ENCODE results near the gene RYR2. TPM values are rescaled to one million over a fixed set of nuclear protein-coding genes. Genes with fewer than 3 reads are reported as not detected.
A peak's percentile ranks its signal among the peaks of the same experiment; 100 is the strongest.

The RYR2 gene
- total and polyA plus RNA-seq, 2 donors = 0.21 to 0.38 TPM

DNA sequence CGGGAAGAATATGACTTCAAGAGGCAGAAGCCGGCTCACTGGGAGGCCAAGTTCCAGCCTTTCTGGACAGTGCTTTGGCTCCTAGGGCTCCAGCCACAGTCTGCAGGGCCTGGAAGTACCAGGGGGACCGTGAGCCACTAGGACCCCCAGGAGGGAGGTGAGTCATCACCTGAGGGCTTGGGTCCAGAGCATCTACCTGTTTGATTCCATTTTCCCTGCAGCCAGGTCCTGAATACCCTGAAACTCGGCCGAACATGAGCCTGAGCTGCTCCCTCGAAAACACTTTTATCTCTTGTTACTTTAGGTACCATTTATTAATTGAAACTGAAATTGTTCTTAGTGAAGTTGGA is 164.1 kb downstream of the RYR2 start:
- Histone ChIP-seq H3K4me1 (ENCODE audit: control insufficient read depth in 2 of 2, insufficient read depth in 2 of 2, low read length in 2 of 2) (no peaks in the 10 kb centered on the region), H3K4me3 (ENCODE audit: low read length in 2 of 2) (no peak overlapping the region), H3K36me3 (ENCODE audit: control insufficient read depth in 2 of 2, insufficient read depth in 2 of 2, low read length in 1 of 2) (no peaks in the 10 kb centered on the region), H3K27me3 (ENCODE audit: control insufficient read depth in 2 of 2, insufficient read depth in 1 of 2, low read length in 1 of 2) (no peaks in the 10 kb centered on the region), H3K9me3 (ENCODE audit: control insufficient read depth in 2 of 2, insufficient read depth in 1 of 2, low read length in 1 of 2) (no peaks in the 10 kb centered on the region), H3K27ac (ENCODE audit: low read depth in 1 of 2, low read length in 1 of 2) (no peak overlapping the region)
- WGBS = 80% methylated on average over 6 of the region's 6 CpGs
- DNase-seq (ENCODE audit: low read depth in 6 of 9, low spot score in 9 of 9) = no peak

DNA sequence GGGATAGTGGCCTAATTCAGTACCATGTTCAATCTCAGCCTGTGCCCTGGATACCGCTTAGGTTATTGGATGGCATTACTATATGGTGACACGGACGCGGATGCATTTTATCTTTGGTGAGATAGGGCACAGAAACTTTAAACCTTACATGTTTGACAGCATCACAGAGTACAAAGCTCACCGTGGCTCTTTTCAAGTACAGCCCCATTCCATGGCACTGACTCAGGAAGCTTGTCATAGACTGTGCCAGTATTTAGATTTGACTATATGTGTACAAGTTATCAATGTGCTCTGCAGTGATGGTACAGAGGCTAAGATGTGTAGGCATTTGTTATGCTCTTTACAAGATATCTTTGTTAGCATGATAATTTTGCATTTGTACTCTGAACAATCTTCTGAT is 169.0 kb downstream of the RYR2 start:
- DNase-seq (ENCODE audit: low read depth in 6 of 9, low spot score in 9 of 9) = no peak
- no peaks in the 10 kb centered on the region for H3K4me1 ChIP-seq (ENCODE audit: control insufficient read depth in 2 of 2, insufficient read depth in 2 of 2, low read length in 2 of 2)
- H3K9me3 ChIP-seq (ENCODE audit: control insufficient read depth in 2 of 2, insufficient read depth in 1 of 2, low read length in 1 of 2) = no peaks in the 10 kb centered on the region
- WGBS = 94% methylated on average over 5 of the region's 5 CpGs
- H3K4me3 ChIP-seq (ENCODE audit: low read length in 2 of 2) = no peak overlapping the region
- no peaks in the 10 kb centered on the region for H3K36me3 ChIP-seq (ENCODE audit: control insufficient read depth in 2 of 2, insufficient read depth in 2 of 2, low read length in 1 of 2)
- no peaks in the 10 kb centered on the region for H3K27me3 ChIP-seq (ENCODE audit: control insufficient read depth in 2 of 2, insufficient read depth in 1 of 2, low read length in 1 of 2)
- H3K27ac ChIP-seq (ENCODE audit: low read depth in 1 of 2, low read length in 1 of 2) = no peak overlapping the region

DNA sequence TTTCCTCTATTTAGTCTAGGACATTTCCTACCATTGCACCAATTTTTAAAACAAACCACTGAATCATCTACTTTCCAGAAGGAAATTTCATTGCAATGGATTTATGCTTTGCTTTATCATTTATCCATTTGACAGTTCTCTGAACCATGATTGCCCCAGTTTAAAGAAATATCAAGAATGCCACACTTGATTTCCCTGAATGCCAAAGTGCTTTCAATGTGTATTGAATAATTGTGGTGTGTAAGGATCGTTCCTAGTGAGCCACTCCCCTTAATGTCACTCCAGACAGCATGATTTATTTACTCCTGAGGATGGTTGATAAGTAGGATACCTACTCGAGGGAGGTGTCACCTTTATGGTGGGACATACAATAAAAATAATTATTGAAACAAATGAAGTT is 169.6 kb downstream of the RYR2 start:
- no peaks in the 10 kb centered on the region for H3K9me3 ChIP-seq (ENCODE audit: control insufficient read depth in 2 of 2, insufficient read depth in 1 of 2, low read length in 1 of 2)
- H3K4me1 ChIP-seq (ENCODE audit: control insufficient read depth in 2 of 2, insufficient read depth in 2 of 2, low read length in 2 of 2) = no peaks in the 10 kb centered on the region
- WGBS = 40% methylated on average over 2 of the region's 2 CpGs
- no peaks in the 10 kb centered on the region for H3K27me3 ChIP-seq (ENCODE audit: control insufficient read depth in 2 of 2, insufficient read depth in 1 of 2, low read length in 1 of 2)
- H3K36me3 ChIP-seq (ENCODE audit: control insufficient read depth in 2 of 2, insufficient read depth in 2 of 2, low read length in 1 of 2) = no peaks in the 10 kb centered on the region
- no peak overlapping the region for H3K27ac ChIP-seq (ENCODE audit: low read depth in 1 of 2, low read length in 1 of 2)
- no peak overlapping the region for H3K4me3 ChIP-seq (ENCODE audit: low read length in 2 of 2)
- DNase-seq (ENCODE audit: low read depth in 6 of 9, low spot score in 9 of 9) = no peak

DNA sequence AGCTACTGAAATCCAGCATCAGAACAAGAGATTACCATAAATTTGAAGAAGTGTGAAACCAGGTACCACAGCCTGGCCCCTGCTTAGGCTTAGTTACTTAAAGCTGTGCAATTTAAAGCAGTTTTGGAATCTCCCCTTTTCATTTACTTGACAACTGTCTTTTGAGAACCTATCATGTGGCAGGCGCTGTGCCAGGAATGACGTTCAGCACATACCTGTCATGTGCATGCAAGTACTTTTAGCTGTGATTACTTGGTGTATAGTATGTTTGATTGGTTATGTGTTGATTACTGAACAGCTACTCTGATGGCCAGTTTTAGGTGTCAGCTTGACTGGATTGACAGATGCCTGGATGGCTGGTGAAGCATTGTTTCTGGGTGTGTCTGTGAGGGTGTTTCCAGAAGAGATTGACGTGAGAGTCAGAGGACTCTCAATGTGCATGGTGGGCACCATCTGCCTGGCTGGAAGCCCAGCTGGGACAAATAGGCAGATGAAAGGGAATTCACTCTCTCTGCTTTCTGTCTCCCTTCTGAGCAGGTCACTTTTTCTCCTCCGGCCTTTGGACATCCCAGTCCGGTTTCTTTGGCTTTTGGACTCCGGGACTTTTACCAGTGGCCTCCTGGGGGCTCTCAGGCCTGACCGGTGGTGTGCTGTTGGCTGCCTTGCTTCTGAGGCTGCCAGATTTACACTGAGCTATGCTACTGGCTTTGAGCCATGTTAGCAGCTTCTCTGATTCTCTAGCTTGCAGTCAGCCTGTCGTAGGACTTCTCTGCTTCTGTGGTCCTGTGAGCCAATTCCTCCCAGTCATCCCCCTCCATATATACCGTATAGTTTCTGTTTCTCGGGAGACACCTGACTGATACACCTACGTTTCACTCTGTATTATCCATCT is 178.0 kb downstream of the RYR2 start:
- Histone ChIP-seq H3K27me3 (ENCODE audit: control insufficient read depth in 2 of 2, insufficient read depth in 1 of 2, low read length in 1 of 2) (no peaks in the 10 kb centered on the region), H3K4me3 (ENCODE audit: low read length in 2 of 2) (no peak overlapping the region), H3K27ac (ENCODE audit: low read depth in 1 of 2, low read length in 1 of 2) (peak overlapping the region in 1 of 2 donors; percentile 72), H3K36me3 (ENCODE audit: control insufficient read depth in 2 of 2, insufficient read depth in 2 of 2, low read length in 1 of 2) (no peaks in the 10 kb centered on the region), H3K9me3 (ENCODE audit: control insufficient read depth in 2 of 2, insufficient read depth in 1 of 2, low read length in 1 of 2) (no peaks in the 10 kb centered on the region), H3K4me1 (ENCODE audit: control insufficient read depth in 2 of 2, insufficient read depth in 2 of 2, low read length in 2 of 2) (no peaks in the 10 kb centered on the region)
- 79% methylated on average over 11 of the region's 11 CpGs for WGBS
- peak in 2 of 9 donors; percentile 8 to 27 for DNase-seq (ENCODE audit: low read depth in 6 of 9, low spot score in 9 of 9)

DNA sequence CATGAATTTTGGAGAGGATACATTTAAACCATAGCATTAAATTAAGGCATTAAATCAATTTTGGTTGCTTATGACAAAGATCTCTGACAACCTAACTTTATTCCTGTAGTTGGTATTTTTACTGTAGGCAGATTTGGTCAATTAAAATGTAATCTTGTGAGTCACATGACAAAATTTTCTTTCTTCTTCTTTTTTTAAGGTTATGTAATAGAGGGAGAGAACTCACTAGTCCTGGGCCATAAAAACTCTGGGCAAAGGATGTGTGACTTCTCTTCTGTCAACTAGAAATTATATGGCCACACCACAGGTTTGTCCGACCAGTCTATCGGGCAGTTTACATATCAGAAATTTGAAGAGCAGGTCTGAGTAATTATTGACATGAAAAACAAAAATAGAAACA is 181.4 kb downstream of the RYR2 start:
- no peaks in the 10 kb centered on the region for H3K4me1 ChIP-seq (ENCODE audit: control insufficient read depth in 2 of 2, insufficient read depth in 2 of 2, low read length in 2 of 2)
- no peaks in the 10 kb centered on the region for H3K9me3 ChIP-seq (ENCODE audit: control insufficient read depth in 2 of 2, insufficient read depth in 1 of 2, low read length in 1 of 2)
- no peak overlapping the region for H3K4me3 ChIP-seq (ENCODE audit: low read length in 2 of 2)
- no peaks in the 10 kb centered on the region for H3K27me3 ChIP-seq (ENCODE audit: control insufficient read depth in 2 of 2, insufficient read depth in 1 of 2, low read length in 1 of 2)
- 96% methylated on average over 2 of the region's 2 CpGs for WGBS
- no peak overlapping the region for H3K27ac ChIP-seq (ENCODE audit: low read depth in 1 of 2, low read length in 1 of 2)
- H3K36me3 ChIP-seq (ENCODE audit: control insufficient read depth in 2 of 2, insufficient read depth in 2 of 2, low read length in 1 of 2) = no peaks in the 10 kb centered on the region
- no peak for DNase-seq (ENCODE audit: low read depth in 6 of 9, low spot score in 9 of 9)

DNA sequence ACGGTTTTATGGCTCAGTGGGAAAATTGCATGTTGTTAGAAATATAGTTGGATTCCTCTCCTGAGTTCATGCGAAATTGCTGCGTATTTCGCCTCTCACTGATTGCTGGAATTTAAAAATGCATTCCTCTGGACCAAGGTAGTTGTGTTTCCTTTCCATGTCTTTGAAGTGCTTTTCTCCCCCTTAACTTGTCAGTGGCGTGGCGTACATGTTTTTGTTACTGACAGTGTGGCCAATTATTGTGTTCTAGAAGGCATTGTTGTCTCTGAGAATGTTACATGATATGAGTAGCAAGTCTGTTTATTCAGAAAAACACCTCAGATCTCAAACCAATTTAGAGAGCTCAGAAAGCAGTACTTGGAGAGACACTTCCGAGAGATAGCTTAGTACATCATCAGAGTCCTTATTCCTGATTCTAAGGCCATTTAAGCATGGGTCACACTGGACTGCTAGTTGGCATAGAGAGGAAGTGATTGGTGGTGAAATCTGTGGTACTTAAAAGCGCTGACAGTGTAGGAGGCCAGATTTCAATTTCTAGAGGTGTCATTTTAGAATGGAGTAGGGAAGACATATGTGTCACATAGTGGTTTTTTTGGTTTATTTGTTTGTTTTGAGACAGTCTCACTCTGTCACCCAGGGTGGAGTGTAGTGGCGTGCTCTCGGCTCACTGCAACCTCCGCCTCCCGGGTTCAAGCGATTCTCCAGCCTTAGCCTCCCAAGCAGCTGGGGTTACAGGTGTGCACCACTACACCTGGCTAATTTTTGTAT is 184.4 kb downstream of the RYR2 start:
- Histone ChIP-seq H3K4me1 (ENCODE audit: control insufficient read depth in 2 of 2, insufficient read depth in 2 of 2, low read length in 2 of 2) (no peaks in the 10 kb centered on the region), H3K36me3 (ENCODE audit: control insufficient read depth in 2 of 2, insufficient read depth in 2 of 2, low read length in 1 of 2) (no peaks in the 10 kb centered on the region), H3K27ac (ENCODE audit: low read depth in 1 of 2, low read length in 1 of 2) (no peak overlapping the region), H3K27me3 (ENCODE audit: control insufficient read depth in 2 of 2, insufficient read depth in 1 of 2, low read length in 1 of 2) (no peaks in the 10 kb centered on the region), H3K4me3 (ENCODE audit: low read length in 2 of 2) (no peak overlapping the region), H3K9me3 (ENCODE audit: control insufficient read depth in 2 of 2, insufficient read depth in 1 of 2, low read length in 1 of 2) (no peaks in the 10 kb centered on the region)
- no peak for DNase-seq (ENCODE audit: low read depth in 6 of 9, low spot score in 9 of 9)
- 88% methylated on average over 13 of the region's 13 CpGs for WGBS

DNA sequence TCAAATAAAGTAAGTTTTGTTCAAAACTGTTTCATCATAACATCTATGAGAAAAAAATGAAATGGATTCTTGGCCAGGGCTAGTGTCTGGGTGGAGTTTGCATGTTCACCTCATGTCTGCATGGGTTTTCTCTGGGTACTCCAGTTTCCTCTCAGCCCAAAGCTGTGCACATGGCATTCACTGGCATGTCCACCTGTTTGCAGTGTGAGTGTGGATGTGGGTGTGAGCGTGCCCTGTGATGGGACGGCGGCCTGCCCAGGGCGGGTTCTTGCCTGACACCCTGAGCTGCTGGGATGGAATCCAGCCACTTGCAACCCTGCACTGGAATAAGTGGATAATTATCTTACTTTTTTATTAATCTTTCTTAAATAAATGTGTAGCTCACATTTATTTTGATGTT is 185.5 kb downstream of the RYR2 start:
- Histone ChIP-seq H3K36me3 (ENCODE audit: control insufficient read depth in 2 of 2, insufficient read depth in 2 of 2, low read length in 1 of 2) (no peaks in the 10 kb centered on the region), H3K4me1 (ENCODE audit: control insufficient read depth in 2 of 2, insufficient read depth in 2 of 2, low read length in 2 of 2) (no peaks in the 10 kb centered on the region), H3K4me3 (ENCODE audit: low read length in 2 of 2) (no peak overlapping the region), H3K9me3 (ENCODE audit: control insufficient read depth in 2 of 2, insufficient read depth in 1 of 2, low read length in 1 of 2) (no peaks in the 10 kb centered on the region), H3K27me3 (ENCODE audit: control insufficient read depth in 2 of 2, insufficient read depth in 1 of 2, low read length in 1 of 2) (no peaks in the 10 kb centered on the region), H3K27ac (ENCODE audit: low read depth in 1 of 2, low read length in 1 of 2) (no peak overlapping the region)
- 96% methylated on average over 4 of the region's 4 CpGs for WGBS
- no peak for DNase-seq (ENCODE audit: low read depth in 6 of 9, low spot score in 9 of 9)

DNA sequence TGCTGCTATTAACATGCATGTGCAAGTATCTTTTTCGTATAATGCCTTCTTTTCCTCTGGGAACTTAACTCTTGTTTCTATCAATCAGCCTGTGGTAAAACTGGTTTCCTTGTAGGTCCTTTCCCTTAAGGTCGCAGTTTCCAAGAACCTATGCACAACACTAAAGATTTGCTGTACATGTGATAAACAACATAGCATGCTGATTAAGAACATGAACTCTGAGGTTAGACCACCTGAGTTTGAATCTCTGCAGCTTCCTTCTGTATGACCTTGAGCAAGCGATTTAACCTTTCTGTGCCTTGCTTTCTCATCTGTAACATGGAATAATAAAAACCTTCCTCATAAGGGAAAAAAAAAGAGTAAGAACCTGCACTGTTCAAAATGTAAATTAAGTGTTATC is 186.4 kb downstream of the RYR2 start:
- Histone ChIP-seq H3K4me1 (ENCODE audit: control insufficient read depth in 2 of 2, insufficient read depth in 2 of 2, low read length in 2 of 2) (no peaks in the 10 kb centered on the region), H3K9me3 (ENCODE audit: control insufficient read depth in 2 of 2, insufficient read depth in 1 of 2, low read length in 1 of 2) (no peaks in the 10 kb centered on the region), H3K36me3 (ENCODE audit: control insufficient read depth in 2 of 2, insufficient read depth in 2 of 2, low read length in 1 of 2) (no peaks in the 10 kb centered on the region), H3K4me3 (ENCODE audit: low read length in 2 of 2) (no peak overlapping the region), H3K27me3 (ENCODE audit: control insufficient read depth in 2 of 2, insufficient read depth in 1 of 2, low read length in 1 of 2) (no peaks in the 10 kb centered on the region), H3K27ac (ENCODE audit: low read depth in 1 of 2, low read length in 1 of 2) (no peak overlapping the region)
- WGBS = 90% methylated on average over 3 of the region's 3 CpGs
- DNase-seq (ENCODE audit: low read depth in 6 of 9, low spot score in 9 of 9) = no peak

DNA sequence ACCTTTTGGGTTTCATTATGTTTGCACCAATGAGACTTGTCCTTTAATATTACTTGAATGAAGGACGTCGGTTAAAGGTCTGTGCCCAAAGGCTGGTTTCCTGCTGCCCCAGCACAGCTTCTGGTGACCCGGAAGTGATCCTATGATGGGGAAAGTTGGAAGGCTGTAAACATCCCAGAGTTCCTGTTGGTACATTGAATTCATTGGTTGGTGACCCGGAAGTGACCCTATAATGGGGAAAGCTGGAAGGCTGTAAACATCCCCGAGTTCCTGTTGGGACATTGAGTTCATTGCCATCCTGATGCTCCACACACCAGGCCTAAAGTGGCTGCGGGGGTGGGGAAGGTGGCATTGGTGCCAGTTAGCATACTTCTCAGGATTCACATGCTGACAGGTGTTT is 187.3 kb downstream of the RYR2 start:
- 90% methylated on average over 6 of the region's 6 CpGs for WGBS
- DNase-seq (ENCODE audit: low read depth in 6 of 9, low spot score in 9 of 9) = no peak
- H3K27ac ChIP-seq (ENCODE audit: low read depth in 1 of 2, low read length in 1 of 2) = no peak overlapping the region
- H3K27me3 ChIP-seq (ENCODE audit: control insufficient read depth in 2 of 2, insufficient read depth in 1 of 2, low read length in 1 of 2) = no peaks in the 10 kb centered on the region
- no peak overlapping the region for H3K4me3 ChIP-seq (ENCODE audit: low read length in 2 of 2)
- no peaks in the 10 kb centered on the region for H3K9me3 ChIP-seq (ENCODE audit: control insufficient read depth in 2 of 2, insufficient read depth in 1 of 2, low read length in 1 of 2)
- H3K36me3 ChIP-seq (ENCODE audit: control insufficient read depth in 2 of 2, insufficient read depth in 2 of 2, low read length in 1 of 2) = no peaks in the 10 kb centered on the region
- no peaks in the 10 kb centered on the region for H3K4me1 ChIP-seq (ENCODE audit: control insufficient read depth in 2 of 2, insufficient read depth in 2 of 2, low read length in 2 of 2)
